ENCODE results near the gene HBM. TPM values are rescaled to one million over a fixed set of nuclear protein-coding genes. Genes with fewer than 3 reads are reported as not detected.
"Not testable (repeated sequence)": the region's sequence is repeated elsewhere in the genome, so short reads cannot be mapped to it uniquely, and the experiment has no call there.

HBM gene
- total RNA-seq, 1 donor from 2014 or later, result 257 TPM

DNA sequence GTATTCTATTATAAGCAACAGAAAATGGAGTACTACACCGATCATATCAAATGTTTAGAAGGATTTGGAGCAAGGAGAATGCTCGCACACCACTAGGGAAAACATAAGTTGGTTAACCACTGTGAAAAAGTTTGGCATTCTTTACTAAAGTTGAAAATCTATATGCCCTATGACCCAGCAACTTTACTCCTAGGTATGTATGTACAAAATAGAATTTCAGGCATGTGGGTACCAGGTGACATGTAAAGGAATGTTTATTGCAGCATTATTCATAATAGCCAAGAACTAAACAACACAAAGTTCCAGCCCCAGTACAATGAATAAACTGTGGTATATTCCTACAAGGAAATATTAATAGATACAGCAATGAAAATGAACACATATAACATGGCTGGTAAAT lies 19.1 kb upstream of the HBM start:
- DNase-seq (ENCODE audit: low spot score), result no peak

DNA sequence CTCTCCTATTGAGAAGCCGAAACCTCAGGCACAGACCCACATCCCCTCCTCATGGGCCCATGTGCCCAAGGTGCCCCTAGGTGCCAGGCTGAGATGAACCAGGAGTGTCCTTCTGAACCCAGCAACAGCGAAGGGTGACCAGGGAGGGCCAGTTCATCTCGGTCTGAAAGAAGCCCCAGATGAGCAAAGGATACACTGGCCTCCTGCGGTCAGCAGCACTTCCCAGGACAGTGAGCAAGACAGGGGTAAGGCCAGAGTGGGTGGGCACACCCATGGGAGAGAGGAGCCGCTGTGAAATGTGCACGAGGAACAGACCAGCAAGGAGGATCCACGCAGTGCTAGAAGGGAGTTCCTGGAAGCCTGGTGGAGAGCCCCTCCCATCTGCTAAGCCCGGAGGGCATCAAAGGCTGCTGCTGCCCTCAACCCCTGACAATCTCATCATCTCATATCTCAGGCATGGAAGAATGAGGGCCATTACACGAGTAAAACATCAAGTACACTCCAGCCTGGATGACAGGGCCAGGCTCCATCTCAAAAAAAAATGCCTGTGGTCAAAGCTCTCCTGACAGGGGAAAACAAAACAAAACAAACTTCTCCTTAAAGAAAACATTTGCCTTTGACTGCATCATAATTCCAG lies 16.6 kb upstream of the HBM start:
- no peak for DNase-seq (ENCODE audit: low spot score)

DNA sequence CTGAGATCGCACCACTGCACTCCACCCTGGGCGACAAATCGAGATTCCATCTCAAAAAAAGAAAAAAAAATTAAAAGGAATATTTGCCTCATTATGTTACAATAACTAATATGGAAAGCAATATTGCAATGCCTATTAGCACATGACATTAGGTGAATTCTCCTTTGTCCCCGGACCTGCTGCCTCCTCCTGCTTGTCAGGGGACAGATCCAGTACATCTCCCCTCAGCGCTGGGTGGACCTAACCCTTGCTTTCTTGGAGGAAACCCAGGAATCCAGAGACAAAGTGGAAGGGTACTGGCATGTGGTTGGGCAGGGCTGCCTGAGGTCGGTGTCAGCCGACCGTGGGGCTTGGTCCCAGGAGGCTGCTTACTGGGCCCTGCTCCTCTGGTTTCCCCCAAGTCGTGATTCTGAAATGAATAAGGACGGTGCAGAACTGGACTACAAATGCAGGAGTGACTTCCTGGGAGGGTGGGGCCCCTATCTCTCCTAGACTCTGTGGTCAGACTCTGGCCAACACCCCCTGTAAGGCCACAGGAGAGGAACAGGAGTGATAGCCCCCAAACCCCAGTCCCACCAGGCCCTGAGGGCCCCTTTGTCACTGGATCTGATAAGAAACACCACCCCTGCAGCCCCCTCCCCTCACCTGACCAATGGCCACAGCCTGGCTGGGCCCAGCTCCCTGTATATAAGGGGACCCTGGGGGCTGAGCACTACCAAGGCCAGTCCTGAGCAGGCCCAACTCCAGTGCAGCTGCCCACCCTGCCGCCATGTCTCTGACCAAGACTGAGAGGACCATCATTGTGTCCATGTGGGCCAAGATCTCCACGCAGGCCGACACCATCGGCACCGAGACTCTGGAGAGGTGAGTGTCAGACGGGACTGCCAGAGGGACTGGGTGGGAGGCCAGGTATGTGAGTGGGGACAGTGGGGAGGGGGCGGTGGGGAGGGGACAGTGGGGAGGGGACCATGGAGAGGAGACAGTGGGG lies 13.3 kb upstream of the HBM start, which contains the start of gene HBZ:
TSS of gene HBZ (plus strand) at position 504 of the 988 bp plus-strand sequence. CDS start at position 770, 266 bp downstream.
- DNase-seq (ENCODE audit: low spot score), result no peak

DNA sequence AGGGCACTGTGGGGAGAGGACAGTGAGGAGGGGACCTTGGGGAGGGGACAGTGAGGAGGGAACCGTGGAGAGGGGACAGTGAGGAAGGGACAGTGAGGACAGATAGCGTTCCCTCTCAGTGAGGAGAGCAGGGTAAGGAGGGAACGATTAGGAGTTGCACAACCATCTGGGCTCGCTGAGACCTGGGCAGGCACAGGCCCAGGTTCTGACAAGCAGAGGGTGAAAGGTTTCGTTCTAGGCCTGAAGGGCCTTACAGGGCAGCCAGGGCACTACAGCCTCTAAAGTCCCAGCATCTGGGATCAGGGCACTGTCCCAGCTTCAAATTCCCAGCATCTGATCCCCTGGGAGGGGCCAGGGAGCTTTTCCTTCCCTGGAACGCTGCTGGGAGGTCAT lies 12.7 kb upstream of the HBM start:
- DNase-seq (ENCODE audit: low spot score), result not testable (repeated sequence)

DNA sequence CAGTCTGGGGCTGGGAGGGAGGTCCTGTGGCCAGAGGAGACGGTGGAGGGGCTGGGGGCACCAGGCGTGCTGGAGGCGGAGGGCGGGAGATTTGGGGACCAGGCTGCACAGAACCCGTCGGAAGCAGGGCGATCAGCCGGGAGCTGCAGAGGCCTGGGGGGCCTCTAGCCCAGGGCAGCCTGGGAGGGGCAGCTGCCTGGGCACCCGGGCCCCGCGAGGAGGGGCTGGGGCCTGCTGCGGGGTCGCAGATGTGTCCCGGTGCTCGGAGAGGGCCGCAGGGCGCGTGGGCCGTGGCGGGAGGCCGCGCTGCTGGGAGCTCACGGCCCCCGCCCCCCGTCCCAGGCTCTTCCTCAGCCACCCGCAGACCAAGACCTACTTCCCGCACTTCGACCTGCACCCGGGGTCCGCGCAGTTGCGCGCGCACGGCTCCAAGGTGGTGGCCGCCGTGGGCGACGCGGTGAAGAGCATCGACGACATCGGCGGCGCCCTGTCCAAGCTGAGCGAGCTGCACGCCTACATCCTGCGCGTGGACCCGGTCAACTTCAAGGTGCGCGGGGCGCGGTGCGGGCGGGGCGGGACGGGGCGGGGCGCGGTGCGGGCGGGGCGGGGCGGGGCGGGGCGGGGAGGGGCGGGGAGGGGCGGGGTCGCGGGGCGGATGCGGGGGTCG lies 12.1 kb upstream of the HBM start:
- DNase-seq (ENCODE audit: low spot score), result not testable (repeated sequence)

DNA sequence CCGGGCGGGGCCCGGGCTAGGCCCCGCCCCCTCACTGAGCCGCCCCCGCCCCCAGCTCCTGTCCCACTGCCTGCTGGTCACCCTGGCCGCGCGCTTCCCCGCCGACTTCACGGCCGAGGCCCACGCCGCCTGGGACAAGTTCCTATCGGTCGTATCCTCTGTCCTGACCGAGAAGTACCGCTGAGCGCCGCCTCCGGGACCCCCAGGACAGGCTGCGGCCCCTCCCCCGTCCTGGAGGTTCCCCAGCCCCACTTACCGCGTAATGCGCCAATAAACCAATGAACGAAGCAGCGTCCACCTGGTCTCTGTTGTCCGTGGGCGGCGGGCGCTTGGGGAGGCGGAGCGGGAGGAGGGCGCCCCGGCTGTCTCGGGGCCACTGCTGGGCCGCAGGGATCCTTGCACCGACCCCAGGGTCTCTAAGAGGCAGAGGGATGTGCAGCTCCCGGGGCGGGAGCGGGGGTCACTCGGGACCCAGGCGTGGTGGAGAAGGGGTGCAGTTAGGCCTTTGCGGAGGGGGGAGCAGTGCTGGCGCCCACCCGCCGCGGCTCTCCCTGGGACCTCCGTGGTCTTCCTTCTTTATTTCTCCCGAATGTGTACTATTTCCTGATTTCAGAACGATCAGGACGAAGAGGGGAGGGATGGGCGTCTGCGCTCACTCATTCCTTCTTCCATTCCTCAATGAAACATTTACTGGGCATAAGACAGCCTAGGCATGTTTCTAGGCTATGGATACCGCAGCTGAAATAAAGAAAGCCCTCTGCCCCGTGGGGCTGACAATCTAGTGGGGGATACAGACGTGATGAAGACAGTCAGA lies 11.4 kb upstream of the HBM start:
- no peak for DNase-seq (ENCODE audit: low spot score)

DNA sequence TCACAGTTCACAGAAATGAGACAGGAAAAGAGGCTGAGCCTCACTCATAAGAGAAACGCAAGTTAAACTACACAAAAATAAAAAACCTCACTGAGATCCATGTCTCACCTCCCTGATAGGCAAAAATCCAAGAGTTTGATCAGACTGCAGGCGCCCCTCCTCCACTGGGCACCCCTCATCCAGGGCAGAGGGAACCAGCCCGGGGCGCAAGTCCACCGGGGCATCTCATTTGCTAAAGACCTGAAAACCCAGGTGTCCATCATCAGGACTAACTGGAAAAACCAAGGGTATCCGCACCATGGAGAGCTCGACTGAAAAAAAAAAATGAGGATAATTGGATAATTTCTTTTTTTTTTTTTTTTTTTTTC lies 10.8 kb upstream of the HBM start:
- no peak for DNase-seq (ENCODE audit: low spot score)

DNA sequence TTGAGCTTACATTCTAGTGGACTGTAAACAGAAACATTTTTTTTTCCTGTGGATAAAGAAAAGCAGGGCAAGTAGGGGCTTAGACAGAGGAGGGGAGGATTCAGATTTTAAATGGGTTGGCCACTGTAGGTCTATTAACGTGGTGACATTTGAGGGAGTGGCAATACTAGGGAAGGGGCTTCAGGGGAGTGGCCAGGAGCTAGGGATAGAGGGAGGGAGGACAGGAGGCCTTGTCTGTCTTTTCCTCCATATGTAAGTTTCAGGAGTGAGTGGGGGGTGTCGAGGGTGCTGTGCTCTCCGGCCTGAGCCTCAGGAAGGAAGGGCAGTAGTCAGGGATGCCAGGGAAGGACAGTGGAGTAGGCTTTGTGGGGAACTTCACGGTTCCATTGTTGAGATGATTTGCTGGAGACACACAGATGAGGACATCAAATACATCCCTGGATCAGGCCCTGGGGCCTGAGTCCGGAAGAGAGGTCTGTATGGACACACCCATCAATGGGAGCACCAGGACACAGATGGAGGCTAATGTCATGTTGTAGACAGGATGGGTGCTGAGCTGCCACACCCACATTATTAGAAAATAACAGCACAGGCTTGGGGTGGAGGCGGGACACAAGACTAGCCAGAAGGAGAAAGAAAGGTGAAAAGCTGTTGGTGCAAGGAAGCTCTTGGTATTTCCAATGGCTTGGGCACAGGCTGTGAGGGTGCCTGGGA lies 6.5 kb upstream of the HBM start:
- DNase-seq (ENCODE audit: low spot score), result no peak

DNA sequence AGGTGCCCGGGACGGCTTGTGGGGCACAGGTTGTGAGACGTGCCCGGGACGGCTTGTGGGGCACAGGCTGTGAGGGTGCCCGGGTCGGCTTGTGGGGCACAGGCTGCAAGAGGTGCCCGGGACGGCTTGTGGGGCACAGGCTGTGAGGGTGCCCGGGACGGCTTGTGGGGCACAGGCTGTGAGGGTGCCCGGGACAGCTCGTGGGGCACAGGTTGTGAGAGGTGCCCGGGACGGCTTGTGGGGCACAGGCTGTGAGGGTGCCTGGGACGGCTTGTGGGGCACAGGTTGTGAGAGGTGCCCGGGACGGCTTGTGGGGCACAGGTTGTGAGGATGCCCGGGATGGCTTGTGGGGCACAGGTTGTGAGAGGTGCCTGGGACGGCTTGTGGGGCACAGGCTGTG lies 5.5 kb upstream of the HBM start:
- not testable (repeated sequence) for DNase-seq (ENCODE audit: low spot score)

DNA sequence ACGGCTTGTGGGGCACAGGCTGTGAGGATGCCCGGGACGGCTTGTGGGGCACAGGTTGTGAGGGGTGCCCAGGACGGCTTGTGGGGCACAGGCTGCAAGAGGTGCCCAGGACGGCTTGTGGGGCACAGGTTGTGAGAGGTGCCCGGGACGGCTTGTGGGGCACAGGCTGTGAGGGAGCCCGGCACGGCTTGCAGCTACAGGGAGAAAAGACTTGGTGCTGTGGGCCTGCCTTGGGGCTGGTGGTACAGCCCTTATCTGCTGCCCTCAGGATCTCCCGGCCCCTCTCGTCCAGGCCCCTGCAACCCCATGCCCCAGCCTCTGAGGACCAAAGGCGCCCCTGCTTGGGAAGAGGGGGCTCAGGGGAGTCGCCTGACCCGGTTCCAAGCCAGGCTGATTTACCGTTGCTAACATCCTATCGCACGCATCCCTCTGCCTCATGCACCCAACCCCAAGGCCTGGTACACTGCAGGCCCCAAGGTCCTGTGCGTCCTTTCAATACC lies 5.0 kb upstream of the HBM start:
- no peak for DNase-seq (ENCODE audit: low spot score)

DNA sequence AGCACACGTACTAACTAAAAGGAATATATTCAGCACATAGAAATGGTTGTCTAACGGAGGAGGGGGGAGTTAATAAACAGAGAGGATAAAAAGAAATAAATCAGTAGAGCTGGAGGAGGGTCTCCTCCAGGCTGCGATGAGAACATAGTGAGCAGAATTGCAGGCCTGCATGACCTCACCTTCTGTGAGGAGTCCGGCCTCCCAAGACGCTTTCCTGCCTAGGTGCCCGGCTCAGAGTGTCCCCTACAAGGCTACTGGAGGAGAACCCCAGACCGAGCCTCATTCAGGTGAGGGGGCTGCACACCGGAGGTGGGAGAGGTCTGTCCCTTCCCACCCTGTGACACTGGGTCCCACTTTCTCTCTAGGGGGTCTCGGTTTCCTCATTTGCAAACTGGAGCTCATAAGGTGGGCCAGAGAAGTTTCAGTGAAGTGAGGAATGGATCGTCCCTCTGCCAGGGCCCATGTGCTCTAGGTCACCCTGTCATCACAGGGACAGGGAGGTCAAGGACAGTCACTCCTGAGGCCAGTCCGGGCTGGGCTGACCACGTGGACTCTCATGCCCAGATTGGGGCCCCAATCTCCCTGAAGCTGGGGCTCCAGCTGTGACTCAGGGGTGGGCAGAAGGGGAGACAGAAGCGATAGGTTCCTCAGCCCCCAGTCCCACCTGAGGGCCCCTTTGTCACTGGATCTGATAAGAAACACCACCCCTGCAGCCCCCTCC lies 3.3 kb upstream of the HBM start:
- DNase-seq (ENCODE audit: low spot score), result no peak

DNA sequence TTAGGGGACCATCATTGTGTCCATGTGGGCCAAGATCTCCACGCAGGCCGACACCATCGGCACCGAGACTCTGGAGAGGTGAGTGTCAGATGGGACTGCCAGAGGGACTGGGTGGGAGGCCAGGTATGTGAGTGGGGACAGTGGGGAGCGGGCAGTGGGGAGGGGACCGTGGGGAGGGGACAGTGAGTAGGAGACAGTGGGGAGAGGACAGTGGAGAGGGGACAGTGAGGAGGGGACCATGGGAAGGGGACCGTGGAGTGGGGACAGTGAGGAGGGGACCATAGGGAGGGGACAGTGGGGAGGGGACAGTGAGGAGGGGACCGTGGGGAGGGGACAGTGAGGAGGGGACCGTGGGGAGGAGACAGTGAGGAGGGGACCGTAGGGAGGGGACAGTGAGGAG lies 2.6 kb upstream of the HBM start:
- not testable (repeated sequence) for DNase-seq (ENCODE audit: low spot score)

DNA sequence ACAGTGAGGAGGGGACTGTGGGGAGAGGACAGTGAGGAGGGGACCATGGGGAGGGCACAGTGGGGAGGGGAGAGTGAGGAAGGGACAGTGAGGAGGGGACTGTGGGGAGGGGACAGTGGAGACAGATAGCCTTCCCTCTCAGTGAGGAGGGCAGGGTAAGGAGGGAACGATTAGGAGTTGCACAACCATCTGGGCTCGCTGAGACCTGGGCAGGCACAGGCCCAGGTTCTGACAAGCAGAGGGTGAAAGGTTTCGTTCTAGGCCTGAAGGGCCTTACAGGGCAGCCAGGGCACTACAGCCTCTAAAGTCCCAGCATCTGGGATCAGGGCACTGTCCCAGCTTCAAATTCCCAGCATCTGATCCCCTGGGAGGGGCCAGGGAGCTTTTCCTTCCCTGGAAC lies 2.1 kb upstream of the HBM start:
- not testable (repeated sequence) for DNase-seq (ENCODE audit: low spot score)

DNA sequence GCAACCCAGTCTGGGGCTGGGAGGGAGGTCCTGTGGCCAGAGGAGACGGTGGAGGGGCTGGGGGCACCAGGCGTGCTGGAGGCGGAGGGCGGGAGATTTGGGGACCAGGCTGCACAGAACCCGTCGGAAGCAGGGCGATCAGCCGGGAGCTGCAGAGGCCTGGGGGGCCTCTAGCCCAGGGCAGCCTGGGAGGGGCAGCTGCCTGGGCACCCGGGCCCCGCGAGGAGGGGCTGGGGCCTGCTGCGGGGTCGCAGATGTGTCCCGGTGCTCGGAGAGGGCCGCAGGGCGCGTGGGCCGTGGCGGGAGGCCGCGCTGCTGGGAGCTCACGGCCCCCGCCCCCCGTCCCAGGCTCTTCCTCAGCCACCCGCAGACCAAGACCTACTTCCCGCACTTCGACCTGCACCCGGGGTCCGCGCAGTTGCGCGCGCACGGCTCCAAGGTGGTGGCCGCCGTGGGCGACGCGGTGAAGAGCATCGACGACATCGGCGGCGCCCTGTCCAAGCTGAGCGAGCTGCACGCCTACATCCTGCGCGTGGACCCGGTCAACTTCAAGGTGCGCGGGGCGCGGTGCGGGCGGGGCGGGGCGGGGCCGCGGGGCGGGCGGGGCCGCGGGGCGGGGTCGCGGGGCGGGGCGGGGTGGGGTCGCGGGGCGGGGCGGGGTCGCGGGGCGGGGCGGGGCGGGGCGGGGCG lies 1.5 kb upstream of the HBM start:
- DNase-seq (ENCODE audit: low spot score), result not testable (repeated sequence)

DNA sequence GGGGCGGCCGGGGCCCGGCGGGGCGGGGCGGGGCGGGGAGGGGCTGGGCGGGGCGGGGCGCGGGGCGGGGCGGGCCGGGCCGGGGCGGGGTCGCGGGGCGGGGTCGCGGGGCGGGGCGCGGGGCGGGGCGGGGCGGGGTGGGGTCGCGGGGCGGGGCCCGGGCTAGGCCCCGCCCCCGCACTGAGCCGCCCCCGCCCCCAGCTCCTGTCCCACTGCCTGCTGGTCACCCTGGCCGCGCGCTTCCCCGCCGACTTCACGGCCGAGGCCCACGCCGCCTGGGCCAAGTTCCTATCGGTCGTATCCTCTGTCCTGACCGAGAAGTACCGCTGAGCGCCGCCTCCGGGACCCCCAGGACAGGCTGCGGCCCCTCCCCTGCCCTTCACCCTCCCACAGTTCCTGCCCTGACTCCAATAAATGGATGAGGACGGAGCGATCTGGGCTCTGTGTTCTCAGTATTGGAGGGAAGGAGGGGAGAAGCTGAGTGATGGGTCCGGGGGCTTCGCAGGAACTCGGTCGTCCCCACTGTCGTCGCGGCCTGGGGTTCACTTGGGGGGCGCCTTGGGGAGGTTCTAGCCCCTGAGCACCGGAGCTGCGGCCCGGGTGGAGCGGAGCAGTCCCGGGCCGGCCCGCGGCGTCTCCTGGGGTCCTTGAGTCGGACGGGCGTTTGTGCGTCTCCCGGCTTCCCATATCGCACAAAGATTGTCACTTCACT lies 795 bp upstream of the HBM start:
- DNase-seq (ENCODE audit: low spot score), result no peak

DNA sequence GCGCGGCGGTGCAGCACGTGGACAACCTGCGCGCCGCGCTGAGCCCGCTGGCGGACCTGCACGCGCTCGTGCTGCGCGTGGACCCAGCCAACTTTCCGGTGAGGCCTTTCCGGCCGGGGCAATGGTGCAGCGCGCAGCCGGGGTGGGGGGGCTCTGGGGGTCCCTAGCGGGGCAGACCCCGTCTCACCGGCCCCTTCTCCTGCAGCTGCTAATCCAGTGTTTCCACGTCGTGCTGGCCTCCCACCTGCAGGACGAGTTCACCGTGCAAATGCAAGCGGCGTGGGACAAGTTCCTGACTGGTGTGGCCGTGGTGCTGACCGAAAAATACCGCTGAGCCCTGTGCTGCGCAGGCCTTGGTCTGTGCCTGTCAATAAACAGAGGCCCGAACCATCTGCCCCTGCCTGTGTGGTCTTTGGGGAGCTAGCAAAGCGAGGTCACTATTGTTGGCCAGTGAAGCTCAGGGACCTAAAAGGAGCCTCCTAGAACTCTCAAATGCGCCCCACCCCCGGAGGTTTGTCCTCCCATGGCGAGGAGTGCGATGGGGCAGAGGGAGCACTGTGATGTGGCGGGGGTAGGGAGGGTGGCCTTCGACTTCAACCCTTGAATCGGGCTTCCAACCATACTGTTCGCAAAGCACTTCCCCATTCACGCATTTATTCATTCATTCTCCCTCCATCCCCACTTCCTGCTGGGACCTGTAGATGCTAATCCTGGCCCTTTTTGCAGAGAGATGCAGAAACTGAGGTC lies 770 bp downstream of the HBM start:
- DNase-seq (ENCODE audit: low spot score), result no peak

DNA sequence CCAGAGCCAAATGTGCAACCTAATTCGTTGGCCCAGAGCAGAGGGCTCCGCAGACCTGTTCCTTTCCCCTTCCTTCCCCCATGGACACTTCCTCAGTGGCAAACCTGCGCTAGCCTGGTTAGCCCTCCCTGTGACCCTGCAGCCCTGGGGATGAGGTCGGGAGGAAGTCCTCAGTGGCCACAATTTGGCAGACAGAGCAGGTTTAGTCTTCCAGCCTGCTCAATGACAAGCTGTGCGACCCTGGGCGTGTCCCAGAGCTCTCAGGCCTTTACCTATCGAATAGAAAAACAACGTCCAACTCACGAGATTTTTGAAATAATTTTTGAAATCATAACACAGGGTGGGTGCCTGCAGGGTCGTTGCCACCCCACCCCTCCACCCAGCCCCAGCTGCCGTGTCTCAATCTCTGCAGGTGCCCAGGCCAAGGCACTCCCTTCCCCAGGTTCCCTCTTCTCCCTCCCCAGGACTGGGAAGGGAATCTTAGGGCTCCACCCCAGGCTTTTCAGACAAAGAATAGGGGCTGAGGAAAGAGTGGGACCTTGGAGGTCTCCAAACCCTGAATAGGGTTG lies 1.4 kb downstream of the HBM start:
- no peak for DNase-seq (ENCODE audit: low spot score)

DNA sequence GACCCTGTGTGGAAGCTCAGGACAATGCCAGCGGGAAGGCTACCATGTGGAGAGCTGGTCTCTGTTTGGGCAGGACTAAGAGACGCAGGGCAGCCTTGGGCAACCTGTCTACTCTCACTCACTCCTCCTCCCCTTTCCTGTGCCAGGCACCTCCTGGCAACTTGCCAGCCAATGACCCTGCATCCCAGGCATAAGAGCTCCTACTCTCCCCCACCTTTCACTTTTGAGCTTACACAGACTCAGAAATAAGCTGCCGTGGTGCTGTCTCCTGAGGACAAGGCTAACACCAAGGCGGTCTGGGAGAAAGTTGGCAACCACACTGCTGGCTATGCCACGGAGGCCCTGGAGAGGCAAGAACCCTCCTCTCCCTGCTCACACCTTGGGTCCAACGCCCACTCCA lies 2.6 kb downstream of the HBM start:
- no peak for DNase-seq (ENCODE audit: low spot score)

Data from umbilical cord (tissue), 2 donors.